IPS DF 6.9 (cell line): ENCODE results near the gene DCPS.

ENCODE experiments used
- DNase-seq: peaks from one replicate; pipeline ENCODE4 v3.0.0-alpha.2; 2013; ENCODE audit warnings: low read depth, low spot score
- H3K27ac ChIP-seq: one replicate; pipeline ENCODE4 v1.5.1; 2013; ENCODE audit warnings: low read length, control low read depth
- H3K27me3 ChIP-seq: 2 replicates; pipeline ENCODE4 v1.6.1; 2013; ENCODE audit warnings: mild to moderate bottlenecking, low read length; ENCODE audit not compliant: control insufficient read depth, insufficient read depth
- H3K36me3 ChIP-seq: 2 replicates; pipeline ENCODE4 v1.6.1; 2013; ENCODE audit warnings: low read length; ENCODE audit not compliant: control insufficient read depth, insufficient read depth
- H3K4me1 ChIP-seq: 2 replicates; pipeline ENCODE4 v1.6.1; 2013; ENCODE audit warnings: low read length; ENCODE audit not compliant: control insufficient read depth, insufficient read depth
- H3K4me3 ChIP-seq: 2 replicates; pipeline ENCODE4 v1.5.1; 2013; ENCODE audit warnings: mild to moderate bottlenecking, low read length
- H3K9me3 ChIP-seq: 2 replicates; pipeline ENCODE4 v1.6.1; 2013; ENCODE audit warnings: low read length, inconsistent platforms; ENCODE audit not compliant: control insufficient read depth, insufficient read depth
- WGBS: extraction: QIAGEN DNeasy Blood & Tissue Kit; methylation state at CpG from one replicate; pipeline ENCODE4 v1.1.7; 2013; ENCODE audit warnings: mixed read lengths, missing lambda C conversion rate; ENCODE audit not compliant: insufficient read length, insufficient coverage; 5-methylcytosine and 5-hydroxymethylcytosine counted together

The DCPS gene

GRCh38 chr11:126268361-126268707, 35.5 kb upstream of the DCPS start:
- Histone ChIP-seq H3K36me3 (peaks cover 40% of the 10 kb centered on the region; the same call in 1 of the 2 replicates), H3K27ac (no peak overlapping the region), H3K4me1 (no peaks in the 10 kb centered on the region; the same call in 1 of the 2 replicates), H3K4me3 (peak overlapping the region; percentile 70; the same call in 1 of the 2 replicates), H3K27me3 (no peaks in the 10 kb centered on the region), H3K9me3 (no peaks in the 10 kb centered on the region)
- no peak for DNase-seq
- WGBS, result no CpG with 5 or more reads among the region's 23 CpGs

GRCh38 chr11:126268708-126269579, 34.9 kb upstream of the DCPS start, which contains the start of the genes FOXRED1 and SRPRA:
FOXRED1 (plus strand) TSS chr11:126269154; CDS start chr11:126269207, 53 bp downstream.
SRPRA (minus strand) TSS chr11:126268895; CDS start chr11:126268804, 91 bp downstream.
- H3K27me3 ChIP-seq, result no peaks in the 10 kb centered on the region
- no CpG with 5 or more reads among the region's 64 CpGs for WGBS
- no peaks in the 10 kb centered on the region; the same call in 1 of the 2 replicates for H3K4me1 ChIP-seq
- H3K27ac ChIP-seq, result no peak within 1 kb of the TSS
- peaks cover 39% of the 10 kb centered on the region; the same call in 1 of the 2 replicates for H3K36me3 ChIP-seq
- H3K4me3 ChIP-seq, result peak within 1 kb of the TSS; percentile 82
- DNase-seq, result peak; percentile 96
- no peaks in the 10 kb centered on the region for H3K9me3 ChIP-seq

- Histone ChIP-seq H3K9me3 (no peaks in the 10 kb centered on the region), H3K27me3 (no peaks in the 10 kb centered on the region), H3K36me3 (peaks cover 30% of the 10 kb centered on the region), H3K27ac (no peak overlapping the region), H3K4me3 (no peak overlapping the region), H3K4me1 (peaks cover 1% of the 10 kb centered on the region; the same call in 1 of the 2 replicates)
- DNase-seq, result no peak
- no CpG with 5 or more reads among the region's 11 CpGs for WGBS
These were observed 26.5 kb upstream of the DCPS start for GRCh38 chr11:126277322-126277721.

GRCh38 chr11:126277780-126278179, 26.1 kb upstream of the DCPS start:
- no peak for DNase-seq
- peaks cover 29% of the 10 kb centered on the region for H3K36me3 ChIP-seq
- H3K4me1 ChIP-seq, result peaks cover 1% of the 10 kb centered on the region; the same call in 1 of the 2 replicates
- no peaks in the 10 kb centered on the region for H3K9me3 ChIP-seq
- no CpG with 5 or more reads among the region's 4 CpGs for WGBS
- no peak overlapping the region for H3K27ac ChIP-seq
- no peak overlapping the region for H3K4me3 ChIP-seq
- H3K27me3 ChIP-seq, result no peaks in the 10 kb centered on the region

GRCh38 chr11:126279191-126279590, 24.7 kb upstream of the DCPS start:
- H3K4me3 ChIP-seq, result no peak overlapping the region
- H3K4me1 ChIP-seq, result peaks cover 3% of the 10 kb centered on the region; the same call in 1 of the 2 replicates
- no peaks in the 10 kb centered on the region for H3K9me3 ChIP-seq
- DNase-seq, result no peak
- no peak overlapping the region for H3K27ac ChIP-seq
- no peaks in the 10 kb centered on the region for H3K27me3 ChIP-seq
- H3K36me3 ChIP-seq, result peaks cover 17% of the 10 kb centered on the region
- no CpG with 5 or more reads among the region's 8 CpGs for WGBS

GRCh38 chr11:126280595-126280994, 23.3 kb upstream of the DCPS start:
- H3K9me3 ChIP-seq, result no peaks in the 10 kb centered on the region
- no peak overlapping the region for H3K27ac ChIP-seq
- no peak overlapping the region for H3K4me3 ChIP-seq
- H3K4me1 ChIP-seq, result peaks cover 3% of the 10 kb centered on the region; the same call in 1 of the 2 replicates
- peaks cover 11% of the 10 kb centered on the region for H3K36me3 ChIP-seq
- H3K27me3 ChIP-seq, result no peaks in the 10 kb centered on the region
- WGBS, result no CpG with 5 or more reads among the region's 5 CpGs
- no peak for DNase-seq

- no CpG with 5 or more reads among the region's 6 CpGs for WGBS
- Histone ChIP-seq H3K4me3 (no peak overlapping the region), H3K4me1 (peaks cover 3% of the 10 kb centered on the region; the same call in 1 of the 2 replicates), H3K36me3 (peaks cover 5% of the 10 kb centered on the region), H3K9me3 (no peaks in the 10 kb centered on the region), H3K27me3 (no peaks in the 10 kb centered on the region), H3K27ac (no peak overlapping the region)
- no peak for DNase-seq
These were observed 22.6 kb upstream of the DCPS start for GRCh38 chr11:126281245-126281644.

GRCh38 chr11:126281666-126282175, 22.1 kb upstream of the DCPS start:
- no CpG with 5 or more reads among the region's 10 CpGs for WGBS
- Histone ChIP-seq H3K27ac (no peak overlapping the region), H3K9me3 (no peaks in the 10 kb centered on the region), H3K4me3 (no peak overlapping the region), H3K27me3 (no peaks in the 10 kb centered on the region), H3K4me1 (peaks cover 3% of the 10 kb centered on the region; the same call in 1 of the 2 replicates), H3K36me3 (peaks cover 3% of the 10 kb centered on the region; the same call in 1 of the 2 replicates)
- DNase-seq, result no peak

GRCh38 chr11:126282361-126282735, 21.5 kb upstream of the DCPS start:
- peaks cover 3% of the 10 kb centered on the region; the same call in 1 of the 2 replicates for H3K36me3 ChIP-seq
- WGBS, result no CpG with 5 or more reads among the region's 15 CpGs
- H3K27ac ChIP-seq, result no peak overlapping the region
- peaks cover 3% of the 10 kb centered on the region; the same call in 1 of the 2 replicates for H3K4me1 ChIP-seq
- no peaks in the 10 kb centered on the region for H3K27me3 ChIP-seq
- DNase-seq, result no peak
- H3K9me3 ChIP-seq, result no peaks in the 10 kb centered on the region
- peak overlapping the region; percentile 81; the same call in 1 of the 2 replicates for H3K4me3 ChIP-seq

GRCh38 chr11:126282736-126283591, 20.9 kb upstream of the DCPS start, which contains the start of gene TIRAP:
TIRAP (plus strand) TSS chr11:126283093; CDS start chr11:126290895, 7,802 bp downstream.
- no peak for DNase-seq
- H3K9me3 ChIP-seq, result no peaks in the 10 kb centered on the region
- no peaks in the 10 kb centered on the region for H3K36me3 ChIP-seq
- no CpG with 5 or more reads among the region's 82 CpGs for WGBS
- H3K4me1 ChIP-seq, result peaks cover 3% of the 10 kb centered on the region; the same call in 1 of the 2 replicates
- H3K27me3 ChIP-seq, result no peaks in the 10 kb centered on the region
- H3K4me3 ChIP-seq, result peak within 1 kb of the TSS; percentile 81
- H3K27ac ChIP-seq, result no peak within 1 kb of the TSS
